ENCODE results near the gene MEF2C.

- TF ChIP-seq CTCF (optimal IDR thresholded peaks at IDR 0.05 in 1 of 3, IDR thresholded peaks at IDR 0.05 in 1 of 3, conservative IDR thresholded peaks at IDR 0.05 in 1 of 3; ENCODE audit: extremely low read depth in 1 of 3, insufficient read depth in 2 of 3, low read length in 3 of 3) (no peak), EZH2 (IDR thresholded peaks at IDR 0.05; ENCODE audit: low read length) (no peak)
Observed at GRCh38 chr5:88760527-88760926, 122.5 kb downstream of the MEF2C start.

All from keratinocyte (primary cell).